ENCODE measurements around the gene ANK3. TPM values are rescaled to one million over a fixed set of nuclear protein-coding genes. Genes with fewer than 3 reads are reported as not detected.

The ANK3 gene
- total RNA-seq, 2 experiments from 2014 or later, result 43.5 to 47.1 TPM

- no peak overlapping the region for H3K27ac Mint-ChIP-seq
- POLR2A ChIA-PET, result no interaction called here
Measured at GRCh38 chr10:60016794-60017193, 372.9 kb downstream of the ANK3 start.

GRCh38 chr10:60009710-60010383, 379.8 kb downstream of the ANK3 start:
- ChIA-PET POLR2A (interaction anchor here (0.6 kb wide), 1 partner anchor 14 kb away, joined by 4 read pairs; no protein-coding TSS in a partner anchor), CTCF (no interaction called here)
- Mint-ChIP-seq H3K4me1 (no peaks in the 10 kb centered on the region), H3K9me3 (no peaks in the 10 kb centered on the region), H3K36me3 (ENCODE audit: low read depth) (no peaks in the 10 kb centered on the region), H3K27me3 (peaks cover 1% of the 10 kb centered on the region), H3K4me3 (no peak overlapping the region), H3K27ac (no peak overlapping the region)
- no peak for DNase-seq

More at GRCh38 chr10:60016794-60017193, 372.9 kb downstream of the ANK3 start:
- no peak for DNase-seq
- no peaks in the 10 kb centered on the region for H3K36me3 Mint-ChIP-seq (ENCODE audit: low read depth)
- H3K27me3 Mint-ChIP-seq, result peaks cover 4% of the 10 kb centered on the region
- H3K9me3 Mint-ChIP-seq, result no peaks in the 10 kb centered on the region
- H3K4me3 Mint-ChIP-seq, result no peak overlapping the region
- CTCF ChIA-PET, result no interaction called here
- H3K4me1 Mint-ChIP-seq, result no peaks in the 10 kb centered on the region

- Mint-ChIP-seq H3K27ac (no peak overlapping the region), H3K4me1 (no peaks in the 10 kb centered on the region), H3K4me3 (no peak overlapping the region), H3K36me3 (ENCODE audit: low read depth) (no peaks in the 10 kb centered on the region), H3K9me3 (no peaks in the 10 kb centered on the region), H3K27me3 (peaks cover 1% of the 10 kb centered on the region)
- no peak for DNase-seq
- CTCF ChIA-PET, result no interaction called here
- POLR2A ChIA-PET, result interaction anchor here (0.6 kb wide), 1 partner anchor 13 kb away, joined by 4 read pairs; no protein-coding TSS in a partner anchor
Measured at GRCh38 chr10:60009276-60009675, 380.4 kb downstream of the ANK3 start.

GRCh38 chr10:60008816-60009215, 380.9 kb downstream of the ANK3 start:
- ChIA-PET CTCF (no interaction called here), POLR2A (interaction anchor here (0.6 kb wide), 1 partner anchor 13 kb away, joined by 4 read pairs; no protein-coding TSS in a partner anchor)
- no peak overlapping the region for H3K4me3 Mint-ChIP-seq
- no peaks in the 10 kb centered on the region for H3K36me3 Mint-ChIP-seq (ENCODE audit: low read depth)
- no peak for DNase-seq
- H3K9me3 Mint-ChIP-seq, result no peaks in the 10 kb centered on the region
- H3K4me1 Mint-ChIP-seq, result no peaks in the 10 kb centered on the region
- no peak overlapping the region for H3K27ac Mint-ChIP-seq
- H3K27me3 Mint-ChIP-seq, result peaks cover 1% of the 10 kb centered on the region

GRCh38 chr10:60006062-60006461, 383.6 kb downstream of the ANK3 start:
- POLR2A ChIA-PET, result no interaction called here
- Mint-ChIP-seq H3K4me3 (no peak overlapping the region), H3K27ac (no peak overlapping the region), H3K4me1 (peaks cover under 1% of the 10 kb centered on the region), H3K9me3 (no peaks in the 10 kb centered on the region), H3K36me3 (ENCODE audit: low read depth) (no peaks in the 10 kb centered on the region), H3K27me3 (no peaks in the 10 kb centered on the region)
- DNase-seq, result no peak
- CTCF ChIA-PET, result no interaction called here

GRCh38 chr10:60003651-60004523, 385.8 kb downstream of the ANK3 start:
- no peak overlapping the region for H3K27ac Mint-ChIP-seq
- peaks cover 15% of the 10 kb centered on the region for H3K4me1 Mint-ChIP-seq
- DNase-seq, result no peak
- no peak overlapping the region for H3K4me3 Mint-ChIP-seq
- H3K27me3 Mint-ChIP-seq, result no peaks in the 10 kb centered on the region
- ChIA-PET POLR2A (no interaction called here), CTCF (no interaction called here)
- H3K36me3 Mint-ChIP-seq (ENCODE audit: low read depth), result peaks cover 4% of the 10 kb centered on the region
- peaks cover 4% of the 10 kb centered on the region for H3K9me3 Mint-ChIP-seq

GRCh38 chr10:60000747-60001146, 388.9 kb downstream of the ANK3 start:
- H3K4me1 Mint-ChIP-seq, result peaks cover 15% of the 10 kb centered on the region
- ChIA-PET POLR2A (interaction anchor here (0.6 kb wide), 1 partner anchor 1487 kb away, joined by 4 read pairs; no protein-coding TSS in a partner anchor), CTCF (no interaction called here)
- peak overlapping the region; percentile 10 for H3K27ac Mint-ChIP-seq
- H3K9me3 Mint-ChIP-seq, result peaks cover 4% of the 10 kb centered on the region
- no peak for DNase-seq
- H3K36me3 Mint-ChIP-seq (ENCODE audit: low read depth), result peaks cover 8% of the 10 kb centered on the region
- H3K27me3 Mint-ChIP-seq, result peaks cover 4% of the 10 kb centered on the region
- no peak overlapping the region for H3K4me3 Mint-ChIP-seq

GRCh38 chr10:59997827-59998525, 391.7 kb downstream of the ANK3 start:
- peaks cover 8% of the 10 kb centered on the region for H3K36me3 Mint-ChIP-seq (ENCODE audit: low read depth)
- no peak overlapping the region for H3K27ac Mint-ChIP-seq

GRCh38 chr10:59995862-59996261, 393.8 kb downstream of the ANK3 start:
- peaks cover 17% of the 10 kb centered on the region for H3K27me3 Mint-ChIP-seq
- ChIA-PET POLR2A (interaction anchor here (0.6 kb wide), 1 partner anchor 13 kb away, joined by 4 read pairs; no protein-coding TSS in a partner anchor), CTCF (no interaction called here)
- H3K9me3 Mint-ChIP-seq, result peaks cover 4% of the 10 kb centered on the region
- H3K27ac Mint-ChIP-seq, result no peak overlapping the region
- no peak for DNase-seq
- H3K4me3 Mint-ChIP-seq, result no peak overlapping the region
- H3K4me1 Mint-ChIP-seq, result peaks cover 18% of the 10 kb centered on the region
- H3K36me3 Mint-ChIP-seq (ENCODE audit: low read depth), result peaks cover 8% of the 10 kb centered on the region

More at GRCh38 chr10:59997827-59998525, 391.7 kb downstream of the ANK3 start:
- CTCF ChIA-PET, result no interaction called here
- no peak for DNase-seq
- H3K4me1 Mint-ChIP-seq, result peaks cover 15% of the 10 kb centered on the region
- H3K9me3 Mint-ChIP-seq, result peaks cover 4% of the 10 kb centered on the region
- H3K27me3 Mint-ChIP-seq, result peaks cover 12% of the 10 kb centered on the region
- POLR2A ChIA-PET, result no interaction called here
- H3K4me3 Mint-ChIP-seq, result no peak overlapping the region

GRCh38 chr10:59993931-59994330, 395.7 kb downstream of the ANK3 start:
- H3K27ac Mint-ChIP-seq, result no peak overlapping the region
- ChIA-PET POLR2A (no interaction called here), CTCF (no interaction called here)
- H3K4me3 Mint-ChIP-seq, result no peak overlapping the region
- no peaks in the 10 kb centered on the region for H3K9me3 Mint-ChIP-seq
- peaks cover 3% of the 10 kb centered on the region for H3K36me3 Mint-ChIP-seq (ENCODE audit: low read depth)
- DNase-seq, result no peak
- peaks cover 5% of the 10 kb centered on the region for H3K4me1 Mint-ChIP-seq
- H3K27me3 Mint-ChIP-seq, result peaks cover 24% of the 10 kb centered on the region

- POLR2A ChIA-PET, result no interaction called here
- H3K27me3 Mint-ChIP-seq, result peaks cover 33% of the 10 kb centered on the region
- no peaks in the 10 kb centered on the region for H3K36me3 Mint-ChIP-seq (ENCODE audit: low read depth)
- CTCF ChIA-PET, result interaction anchor here (1.7 kb wide), 1 partner anchor 10 kb away, joined by 7 read pairs; no protein-coding TSS in a partner anchor
- no peak overlapping the region for H3K4me3 Mint-ChIP-seq
- H3K27ac Mint-ChIP-seq, result no peak overlapping the region
- H3K9me3 Mint-ChIP-seq, result no peaks in the 10 kb centered on the region
- H3K4me1 Mint-ChIP-seq, result peaks cover 5% of the 10 kb centered on the region
- DNase-seq, result no peak
Measured at GRCh38 chr10:59991661-59992060, 398.0 kb downstream of the ANK3 start.

GRCh38 chr10:59991117-59991516, 398.6 kb downstream of the ANK3 start:
- H3K4me1 Mint-ChIP-seq, result peaks cover 5% of the 10 kb centered on the region

GRCh38 chr10:59985639-59986038, 404.0 kb downstream of the ANK3 start:
- Mint-ChIP-seq H3K27me3 (peaks cover 25% of the 10 kb centered on the region), H3K4me3 (no peak overlapping the region), H3K36me3 (ENCODE audit: low read depth) (no peaks in the 10 kb centered on the region), H3K4me1 (no peaks in the 10 kb centered on the region), H3K27ac (no peak overlapping the region), H3K9me3 (no peaks in the 10 kb centered on the region)
- CTCF ChIA-PET, result no interaction called here
- POLR2A ChIA-PET, result no interaction called here
- no peak for DNase-seq

More at GRCh38 chr10:59991117-59991516, 398.6 kb downstream of the ANK3 start:
- CTCF ChIA-PET, result interaction anchor here (0.7 to 1.7 kb wide), 2 partner anchors 10 to 13 kb away, joined by 4 to 7 read pairs; no protein-coding TSS in a partner anchor
- no peaks in the 10 kb centered on the region for H3K9me3 Mint-ChIP-seq
- no peak overlapping the region for H3K27ac Mint-ChIP-seq
- DNase-seq, result no peak
- H3K36me3 Mint-ChIP-seq (ENCODE audit: low read depth), result no peaks in the 10 kb centered on the region
- POLR2A ChIA-PET, result no interaction called here
- H3K4me3 Mint-ChIP-seq, result no peak overlapping the region
- peaks cover 37% of the 10 kb centered on the region for H3K27me3 Mint-ChIP-seq
